ENCODE results near the gene OTOG.

OTOG gene

DNA sequence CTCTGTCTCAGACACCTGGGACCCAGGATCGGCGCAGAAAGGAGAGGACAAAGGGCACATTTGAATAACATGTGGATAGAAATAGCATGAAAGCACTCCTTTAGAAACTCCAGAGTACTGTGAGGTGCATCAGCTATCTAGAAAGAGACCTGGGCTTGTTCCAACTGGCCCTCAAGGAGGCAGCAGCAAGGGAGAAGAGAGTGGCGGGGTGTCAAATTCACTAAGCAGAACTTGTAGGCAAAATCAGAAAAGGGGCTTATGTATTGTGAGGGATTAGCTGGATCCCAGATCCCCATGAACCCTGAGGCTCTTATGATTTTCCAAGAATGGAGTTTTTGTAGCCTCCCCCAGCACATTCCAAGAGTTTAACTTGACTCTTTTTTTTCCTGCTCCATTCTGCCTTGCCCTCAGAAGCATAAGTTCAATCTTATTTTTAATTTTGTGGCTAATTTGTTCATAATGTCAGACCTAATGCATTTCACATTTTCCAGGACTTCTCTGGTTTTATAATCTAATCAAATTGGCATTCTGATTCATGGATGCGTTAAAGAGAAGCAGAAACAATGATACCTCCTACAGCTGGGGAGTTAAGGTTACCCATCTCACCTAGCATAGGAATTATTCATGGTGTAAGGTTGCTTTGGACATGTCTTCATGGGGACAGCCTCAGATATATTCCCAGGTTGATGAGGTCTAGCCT lies 36.4 kb upstream of the OTOG start:
- TF ChIP-seq, protein P1, sequence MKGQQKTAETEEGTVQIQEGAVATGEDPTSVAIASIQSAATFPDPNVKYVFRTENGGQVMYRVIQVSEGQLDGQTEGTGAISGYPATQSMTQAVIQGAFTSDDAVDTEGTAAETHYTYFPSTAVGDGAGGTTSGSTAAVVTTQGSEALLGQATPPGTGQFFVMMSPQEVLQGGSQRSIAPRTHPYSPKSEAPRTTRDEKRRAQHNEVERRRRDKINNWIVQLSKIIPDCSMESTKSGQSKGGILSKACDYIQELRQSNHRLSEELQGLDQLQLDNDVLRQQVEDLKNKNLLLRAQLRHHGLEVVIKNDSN (IDR thresholded peaks at IDR 0.05): no peak
- TF ChIP-seq YY1 (IDR thresholded peaks at IDR 0.05; ENCODE audit: low read depth) (no peak), EP300 (IDR thresholded peaks at IDR 0.05; ENCODE audit: borderline replicate concordance) (no peak), TAF1 (IDR thresholded peaks at IDR 0.05; ENCODE audit: low read depth) (no peak), EGR1 (IDR thresholded peaks at IDR 0.05) (no peak), CREB1 (IDR thresholded peaks at IDR 0.05; ENCODE audit: low read depth) (no peak), CEBPB (IDR thresholded peaks at IDR 0.05) (no peak), FOXM1 (IDR thresholded peaks at IDR 0.05; ENCODE audit: borderline replicate concordance, low read depth) (no peak), NFIC (IDR thresholded peaks at IDR 0.05) (no peak), ZBTB7A (IDR thresholded peaks at IDR 0.05; ENCODE audit: low read depth) (no peak), TCF12 (IDR thresholded peaks at IDR 0.05; ENCODE audit: low read depth) (no peak), RAD21 (IDR thresholded peaks at IDR 0.05; ENCODE audit: low read depth) (no peak), TEAD4 (IDR thresholded peaks at IDR 0.05) (no peak)
- TF ChIP-seq, protein P2, sequence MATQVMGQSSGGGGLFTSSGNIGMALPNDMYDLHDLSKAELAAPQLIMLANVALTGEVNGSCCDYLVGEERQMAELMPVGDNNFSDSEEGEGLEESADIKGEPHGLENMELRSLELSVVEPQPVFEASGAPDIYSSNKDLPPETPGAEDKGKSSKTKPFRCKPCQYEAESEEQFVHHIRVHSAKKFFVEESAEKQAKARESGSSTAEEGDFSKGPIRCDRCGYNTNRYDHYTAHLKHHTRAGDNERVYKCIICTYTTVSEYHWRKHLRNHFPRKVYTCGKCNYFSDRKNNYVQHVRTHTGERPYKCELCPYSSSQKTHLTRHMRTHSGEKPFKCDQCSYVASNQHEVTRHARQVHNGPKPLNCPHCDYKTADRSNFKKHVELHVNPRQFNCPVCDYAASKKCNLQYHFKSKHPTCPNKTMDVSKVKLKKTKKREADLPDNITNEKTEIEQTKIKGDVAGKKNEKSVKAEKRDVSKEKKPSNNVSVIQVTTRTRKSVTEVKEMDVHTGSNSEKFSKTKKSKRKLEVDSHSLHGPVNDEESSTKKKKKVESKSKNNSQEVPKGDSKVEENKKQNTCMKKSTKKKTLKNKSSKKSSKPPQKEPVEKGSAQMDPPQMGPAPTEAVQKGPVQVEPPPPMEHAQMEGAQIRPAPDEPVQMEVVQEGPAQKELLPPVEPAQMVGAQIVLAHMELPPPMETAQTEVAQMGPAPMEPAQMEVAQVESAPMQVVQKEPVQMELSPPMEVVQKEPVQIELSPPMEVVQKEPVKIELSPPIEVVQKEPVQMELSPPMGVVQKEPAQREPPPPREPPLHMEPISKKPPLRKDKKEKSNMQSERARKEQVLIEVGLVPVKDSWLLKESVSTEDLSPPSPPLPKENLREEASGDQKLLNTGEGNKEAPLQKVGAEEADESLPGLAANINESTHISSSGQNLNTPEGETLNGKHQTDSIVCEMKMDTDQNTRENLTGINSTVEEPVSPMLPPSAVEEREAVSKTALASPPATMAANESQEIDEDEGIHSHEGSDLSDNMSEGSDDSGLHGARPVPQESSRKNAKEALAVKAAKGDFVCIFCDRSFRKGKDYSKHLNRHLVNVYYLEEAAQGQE (IDR thresholded peaks at IDR 0.05; ENCODE audit: low read depth): no peak
- TF ChIP-seq, protein P3, sequence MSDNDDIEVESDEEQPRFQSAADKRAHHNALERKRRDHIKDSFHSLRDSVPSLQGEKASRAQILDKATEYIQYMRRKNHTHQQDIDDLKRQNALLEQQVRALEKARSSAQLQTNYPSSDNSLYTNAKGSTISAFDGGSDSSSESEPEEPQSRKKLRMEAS (IDR thresholded peaks at IDR 0.05): no peak

DNA sequence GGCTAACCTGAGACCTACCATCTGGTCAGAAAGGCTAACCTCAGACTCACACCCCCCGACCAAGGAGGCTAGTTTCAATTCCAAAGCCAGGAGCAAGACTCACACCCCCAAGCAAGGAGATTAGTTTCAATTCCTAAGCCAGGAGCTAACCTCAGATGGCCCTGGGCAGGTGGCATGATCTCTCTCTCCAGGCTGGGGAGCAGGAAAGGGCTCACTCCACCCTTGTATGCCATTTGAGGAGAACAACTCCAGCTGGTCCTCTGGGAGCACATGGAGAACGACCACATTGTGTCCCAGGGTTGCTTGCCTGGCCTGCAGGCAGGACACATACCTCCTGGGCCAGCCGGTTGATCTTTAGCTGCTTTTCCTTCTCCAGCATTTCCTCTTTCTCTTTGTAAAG lies 35.5 kb upstream of the OTOG start:
- no peak for TF ChIP-seq ZBTB7A (IDR thresholded peaks at IDR 0.05; ENCODE audit: low read depth)
- no peak for TF ChIP-seq TEAD4 (IDR thresholded peaks at IDR 0.05)
- no peak for TF ChIP-seq EP300 (IDR thresholded peaks at IDR 0.05; ENCODE audit: borderline replicate concordance)
- no peak for TF ChIP-seq RAD21 (IDR thresholded peaks at IDR 0.05; ENCODE audit: low read depth)
- no peak for TF ChIP-seq CEBPB (IDR thresholded peaks at IDR 0.05)
- TF ChIP-seq, protein P1 (IDR thresholded peaks at IDR 0.05): no peak
- TF ChIP-seq NFIC (IDR thresholded peaks at IDR 0.05): no peak
- no peak for TF ChIP-seq YY1 (IDR thresholded peaks at IDR 0.05; ENCODE audit: low read depth)
- no peak for TF ChIP-seq CREB1 (IDR thresholded peaks at IDR 0.05; ENCODE audit: low read depth)
- TF ChIP-seq EGR1 (IDR thresholded peaks at IDR 0.05): no peak
- TF ChIP-seq, protein P2 (IDR thresholded peaks at IDR 0.05; ENCODE audit: low read depth): no peak
- no peak for TF ChIP-seq FOXM1 (IDR thresholded peaks at IDR 0.05; ENCODE audit: borderline replicate concordance, low read depth)

DNA sequence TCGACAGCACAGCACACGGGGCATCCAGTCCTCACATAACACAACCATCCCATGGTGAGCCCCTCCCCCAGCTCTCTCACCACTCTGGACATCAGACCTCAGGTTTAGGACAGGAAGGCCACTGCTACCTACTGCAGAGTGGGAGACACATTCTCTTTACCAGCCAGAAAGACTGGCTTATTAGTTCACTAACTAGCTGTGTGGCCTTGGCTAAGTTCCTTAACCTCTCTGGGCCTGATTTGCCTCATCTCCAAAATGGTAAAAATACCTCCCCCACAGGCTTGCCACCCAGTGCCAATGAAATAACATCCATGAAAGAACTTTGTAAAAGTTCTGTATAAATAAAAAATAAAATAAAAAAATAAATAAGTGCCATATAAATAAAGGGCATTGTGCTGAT lies 35.0 kb upstream of the OTOG start:
- TF ChIP-seq CEBPB (IDR thresholded peaks at IDR 0.05) (no peak), EP300 (IDR thresholded peaks at IDR 0.05; ENCODE audit: borderline replicate concordance) (no peak), CREB1 (IDR thresholded peaks at IDR 0.05; ENCODE audit: low read depth) (no peak), TEAD4 (IDR thresholded peaks at IDR 0.05) (no peak), NFIC (IDR thresholded peaks at IDR 0.05) (no peak), YY1 (IDR thresholded peaks at IDR 0.05; ENCODE audit: low read depth) (no peak), TCF12 (IDR thresholded peaks at IDR 0.05; ENCODE audit: low read depth) (no peak), RAD21 (IDR thresholded peaks at IDR 0.05; ENCODE audit: low read depth) (no peak)
- TF ChIP-seq, protein P2 (IDR thresholded peaks at IDR 0.05; ENCODE audit: low read depth): no peak
- TF ChIP-seq, protein P1 (IDR thresholded peaks at IDR 0.05): no peak

DNA sequence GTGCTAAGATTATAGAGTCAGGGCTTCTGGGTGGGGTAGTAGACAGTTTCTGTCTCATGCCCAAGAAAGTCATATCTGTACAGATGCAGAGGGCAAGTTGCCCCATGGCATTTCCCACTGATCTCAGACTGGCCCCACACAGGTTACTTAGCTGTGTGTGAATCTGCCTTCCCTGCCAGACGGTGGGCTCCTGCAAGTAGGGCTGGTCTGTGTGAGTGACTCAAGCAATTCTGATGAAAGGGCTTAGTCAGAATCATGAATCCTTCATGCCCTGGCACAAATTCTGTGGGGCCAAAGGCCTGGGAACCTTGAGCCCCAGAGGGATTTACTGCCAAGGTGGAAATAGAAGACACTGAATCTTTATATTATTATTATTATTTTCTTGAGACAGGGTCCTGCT lies 33.2 kb upstream of the OTOG start:
- no peak for TF ChIP-seq TEAD4 (IDR thresholded peaks at IDR 0.05)
- no peak for TF ChIP-seq ZBTB7A (IDR thresholded peaks at IDR 0.05; ENCODE audit: low read depth)
- TF ChIP-seq, protein P3 (IDR thresholded peaks at IDR 0.05): no peak
- TF ChIP-seq CREB1 (IDR thresholded peaks at IDR 0.05; ENCODE audit: low read depth): no peak
- no peak for TF ChIP-seq FOXM1 (IDR thresholded peaks at IDR 0.05; ENCODE audit: borderline replicate concordance, low read depth)
- TF ChIP-seq TAF1 (IDR thresholded peaks at IDR 0.05; ENCODE audit: low read depth): no peak
- TF ChIP-seq RAD21 (IDR thresholded peaks at IDR 0.05; ENCODE audit: low read depth): no peak
- TF ChIP-seq CEBPB (IDR thresholded peaks at IDR 0.05): no peak
- no peak for TF ChIP-seq EGR1 (IDR thresholded peaks at IDR 0.05)
- TF ChIP-seq, protein P1 (IDR thresholded peaks at IDR 0.05): no peak
- TF ChIP-seq TCF12 (IDR thresholded peaks at IDR 0.05; ENCODE audit: low read depth): no peak
- TF ChIP-seq EP300 (IDR thresholded peaks at IDR 0.05; ENCODE audit: borderline replicate concordance): no peak
- TF ChIP-seq, protein P2 (IDR thresholded peaks at IDR 0.05; ENCODE audit: low read depth): no peak
- no peak for TF ChIP-seq NFIC (IDR thresholded peaks at IDR 0.05)

Data from Ishikawa (cell line).